BJ (cell line): ENCODE data around the gene NF1. TPM values are rescaled to one million over a fixed set of nuclear protein-coding genes. Genes with fewer than 3 reads are reported as not detected.
"Not testable (repeated sequence)": the region's sequence is repeated elsewhere in the genome, so short reads cannot be mapped to it uniquely, and the experiment has no call there.

Source experiments
- CTCF ChIA-PET: fragments of 350-600 bp; formaldehyde crosslinking; extraction: SDS; loops from one replicate; lab custom pipeline; 2021; ENCODE audit warnings: antibody characterized with exemption, inconsistent platforms; lab: Yijun Ruan, JAX
- POLR2A ChIA-PET: fragments of 300-600 bp; sonication (Branson Sonifier 250); formaldehyde crosslinking; extraction: SDS; loops from one replicate; lab custom pipeline; 2021; ENCODE audit warnings: antibody characterized with exemption; lab: Charles Lee
- DNase-seq: peaks from one replicate; pipeline ENCODE4 v3.0.0-alpha.2; 2011; ENCODE audit warnings: low read depth
- H3K27me3 ChIP-seq: 2 replicates; pipeline ENCODE4 v1.6.0; 2011; ENCODE audit warnings: low read length; ENCODE audit not compliant: control insufficient read depth, insufficient read depth
- H3K36me3 ChIP-seq: 2 replicates; pipeline ENCODE4 v1.5.1; 2011; ENCODE audit warnings: low read length; ENCODE audit not compliant: control insufficient read depth, insufficient read depth
- H3K4me3 ChIP-seq: 2 replicates; pipeline ENCODE4 v1.5.1; 2011; ENCODE audit warnings: low read depth, mild to moderate bottlenecking, control low read depth, low read length
- CTCF ChIP-seq: IDR thresholded peaks from 2 replicates; pipeline ENCODE4 v1.5.1; 2011; ENCODE audit warnings: low read depth, mild to moderate bottlenecking, control low read depth, inconsistent platforms, low read length, moderate library complexity; ENCODE audit not compliant: insufficient read depth
- polyA plus RNA-seq: library from polyadenylated mRNA; depleted of rRNA; stranded (reverse); fragments of >200 nt; gene quantifications from 2 replicates; pipeline ENCODE4 v1.2.3, GENCODE V29; 2011

NF1 gene
- polyA plus RNA-seq, 1 experiment = 29.3 TPM

- no peak for TF ChIP-seq CTCF
- ChIA-PET POLR2A (no interaction called here), CTCF (interaction anchor here (0.6 to 0.7 kb wide), 2 partner anchors 205 to 220 kb away, joined by 3 to 4 read pairs; no protein-coding TSS in a partner anchor)
- H3K4me3 ChIP-seq = no peak overlapping the region
- no peaks in the 10 kb centered on the region for H3K36me3 ChIP-seq
- H3K27me3 ChIP-seq = no peaks in the 10 kb centered on the region
- no peak for DNase-seq
These were observed 228.8 kb downstream of the NF1 start for GRCh38 chr17:31323551-31323950.

- CTCF ChIA-PET = no interaction called here
- no peaks in the 10 kb centered on the region for H3K27me3 ChIP-seq
- no peak overlapping the region for H3K4me3 ChIP-seq
- TF ChIP-seq CTCF = no peak
- DNase-seq = peak; percentile 51
- POLR2A ChIA-PET = no interaction called here
- no peaks in the 10 kb centered on the region for H3K36me3 ChIP-seq
These were observed 232.9 kb downstream of the NF1 start for GRCh38 chr17:31327534-31328159.

- Histone ChIP-seq H3K27me3 (no peaks in the 10 kb centered on the region), H3K4me3 (no peak overlapping the region), H3K36me3 (no peaks in the 10 kb centered on the region)
- no peak for TF ChIP-seq CTCF
- ChIA-PET CTCF (no interaction called here), POLR2A (no interaction called here)
- DNase-seq = no peak
These were observed 233.4 kb downstream of the NF1 start for GRCh38 chr17:31328160-31328535.

GRCh38 chr17:31329221-31329620, 234.4 kb downstream of the NF1 start:
- no peak for TF ChIP-seq CTCF
- no peaks in the 10 kb centered on the region for H3K36me3 ChIP-seq
- H3K27me3 ChIP-seq = no peaks in the 10 kb centered on the region
- POLR2A ChIA-PET = no interaction called here
- no peak overlapping the region for H3K4me3 ChIP-seq
- CTCF ChIA-PET = no interaction called here
- DNase-seq = no peak

DNA sequence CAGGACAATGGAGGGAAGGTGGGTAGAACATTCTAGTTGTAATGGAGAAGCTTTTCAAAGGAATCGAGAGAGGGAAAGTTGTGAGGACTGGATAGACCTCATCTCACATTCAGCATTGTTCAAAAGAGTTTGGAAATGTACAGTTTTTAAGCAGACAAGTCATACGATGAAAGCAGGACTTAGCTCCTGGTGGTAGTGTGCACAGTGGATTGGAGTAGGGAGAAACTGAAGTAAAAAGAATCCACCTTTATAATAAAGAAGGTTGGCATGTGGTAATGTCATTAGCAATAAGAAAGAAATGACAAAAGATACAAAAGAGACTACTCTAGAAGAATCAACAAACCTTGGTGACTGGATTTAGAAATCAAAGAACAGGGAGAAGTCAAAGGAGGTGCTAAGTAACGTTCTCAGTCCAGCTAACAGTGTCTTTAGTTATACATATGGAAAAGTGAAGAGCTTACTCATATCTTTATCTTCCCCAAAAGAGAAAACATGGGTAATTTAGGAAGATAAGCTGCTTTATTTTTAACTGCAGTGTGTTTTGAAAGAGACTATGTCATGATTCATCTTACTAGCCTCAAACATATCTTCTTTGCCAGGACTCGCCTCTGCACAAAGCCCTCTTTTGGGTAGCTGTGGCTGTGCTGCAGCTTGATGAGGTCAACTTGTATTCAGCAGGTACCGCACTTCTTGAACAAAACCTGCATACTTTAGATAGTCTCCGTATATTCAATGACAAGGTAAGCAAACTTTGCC, 245.3 kb downstream of the NF1 start:
- ChIA-PET POLR2A (interaction anchor here (0.5 to 0.6 kb wide), 2 partner anchors 19 to 349 kb away, joined by 4 to 6 read pairs; partner anchors contain the start of gene EVI2A), CTCF (interaction anchor here (0.7 to 0.9 kb wide), 2 partner anchors 324 to 516 kb away, joined by 3 read pairs; partner anchors contain the start of gene CRLF3)
- Histone ChIP-seq H3K27me3 (no peaks in the 10 kb centered on the region), H3K36me3 (peaks cover 7% of the 10 kb centered on the region), H3K4me3 (no peak overlapping the region)
- no peak for TF ChIP-seq CTCF
- peak; percentile 50 for DNase-seq

- H3K27me3 ChIP-seq, DNase-seq, H3K4me3 ChIP-seq, H3K36me3 ChIP-seq, CTCF ChIA-PET, POLR2A ChIA-PET: not testable (repeated sequence)
These were observed 250.5 kb downstream of the NF1 start for GRCh38 chr17:31345191-31345747.
